Neutrophil (primary cell): ENCODE measurements around the gene ATXN2.

ENCODE experiments used
- H3K27ac ChIP-seq: fragments of 200-600 bp; sonication (generic); 2 replicates; pipeline ENCODE4 v1.5.1; 2016; ENCODE audit warnings: mild to moderate bottlenecking, moderate library complexity
- H3K27me3 ChIP-seq: fragments of 200-600 bp; sonication (generic); 2 replicates; pipeline ENCODE4 v1.6.0; 2016; ENCODE audit warnings: mild to moderate bottlenecking
- H3K36me3 ChIP-seq: fragments of 200-600 bp; sonication (generic); 2 replicates; pipeline ENCODE4 v1.5.1; 2017
- H3K4me1 ChIP-seq, 2 experiments: fragments of 200-600 bp in 1 of 2; sonication (generic) in 1 of 2; 1 replicate in 1 of 2; 2 replicates in 1 of 2; pipeline versions ENCODE4 v1.5.1 to v1.6.1; 2013 to 2016; ENCODE audit warnings: low read depth in 1 of 2, low read length in 1 of 2, mild to moderate bottlenecking in 1 of 2, moderate library complexity in 1 of 2; ENCODE audit not compliant: control insufficient read depth in 1 of 2, insufficient read depth in 1 of 2
- H3K4me3 ChIP-seq, 2 experiments: fragments of 200-600 bp in 1 of 2; sonication (generic) in 1 of 2; 1 replicate in 1 of 2; 2 replicates in 1 of 2; pipeline ENCODE4 v1.5.1; 2013 to 2016; ENCODE audit warnings: low read depth in 1 of 2, low read length in 1 of 2, mild to moderate bottlenecking in 1 of 2, moderate library complexity in 1 of 2
- H3K9me3 ChIP-seq: fragments of 200-600 bp; sonication (generic); 2 replicates; pipeline ENCODE4 v1.5.1; 2016
- CTCF ChIP-seq: fragments of 200-600 bp; sonication (generic); IDR thresholded peaks from 2 replicates; pipeline ENCODE4 v1.5.1; 2016; ENCODE audit warnings: antibody characterized with exemption

The ATXN2 gene

GRCh38 chr12:111437816-111438454 is 161.2 kb downstream of the ATXN2 start:
- Histone ChIP-seq H3K4me1 (peaks cover 67 to 82% of the 10 kb centered on the region in 2 experiments), H3K27me3 (no peaks in the 10 kb centered on the region), H3K9me3 (no peaks in the 10 kb centered on the region), H3K27ac (peak overlapping the region; percentile 67), H3K4me3 (peak overlapping the region; percentile 5 to 20), H3K36me3 (no peaks in the 10 kb centered on the region)
- no peak for TF ChIP-seq CTCF

GRCh38 chr12:111436811-111437210 is 162.3 kb downstream of the ATXN2 start:
- Histone ChIP-seq H3K27me3 (no peaks in the 10 kb centered on the region), H3K4me1 (peaks cover 72 to 84% of the 10 kb centered on the region in 2 experiments), H3K36me3 (no peaks in the 10 kb centered on the region), H3K4me3 (no peak overlapping the region), H3K27ac (peak overlapping the region; percentile 67), H3K9me3 (no peaks in the 10 kb centered on the region)
- no peak for TF ChIP-seq CTCF

GRCh38 chr12:111436266-111436665 is 162.8 kb downstream of the ATXN2 start:
- peak overlapping the region; percentile 67 for H3K27ac ChIP-seq

GRCh38 chr12:111435661-111436201 is 163.4 kb downstream of the ATXN2 start:
- no peak overlapping the region for H3K4me3 ChIP-seq
- no peaks in the 10 kb centered on the region for H3K9me3 ChIP-seq

More at GRCh38 chr12:111436266-111436665, 162.8 kb downstream of the ATXN2 start:
- Histone ChIP-seq H3K4me1 (peaks cover 78 to 90% of the 10 kb centered on the region in 2 experiments), H3K36me3 (no peaks in the 10 kb centered on the region), H3K9me3 (no peaks in the 10 kb centered on the region), H3K4me3 (no peak overlapping the region), H3K27me3 (no peaks in the 10 kb centered on the region)
- no peak for TF ChIP-seq CTCF

DNA sequence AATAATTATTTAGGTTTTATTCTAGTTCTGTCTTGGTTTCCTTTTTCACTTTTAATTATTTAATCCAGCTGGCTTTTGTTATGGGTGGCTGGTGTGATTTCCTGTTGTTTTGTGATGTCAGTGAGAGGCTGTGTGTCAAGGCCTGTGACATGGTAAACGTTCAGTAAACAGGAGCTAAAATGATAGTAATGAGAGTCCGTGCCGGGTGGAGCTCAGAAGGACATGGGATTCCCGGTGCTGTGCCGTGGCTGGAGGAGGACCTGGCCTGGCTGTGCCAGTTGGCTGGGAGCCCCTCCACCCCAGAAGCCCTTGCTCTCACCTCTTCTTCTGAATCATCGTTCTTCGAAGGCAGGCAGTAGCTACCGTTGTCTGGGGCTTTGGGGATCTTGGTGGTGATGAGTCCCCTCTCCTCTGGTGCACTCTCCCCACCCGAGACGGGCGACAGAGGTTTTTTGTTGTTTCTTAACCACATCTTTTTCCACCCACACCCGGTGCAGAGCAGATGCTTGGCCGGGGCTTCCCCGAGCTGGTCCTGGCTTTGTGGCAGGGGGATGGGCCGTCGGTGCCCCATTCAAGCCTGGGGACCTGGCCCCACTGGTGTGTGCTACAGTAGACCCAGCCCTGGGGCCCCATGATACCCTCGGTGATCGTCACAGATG is 164.3 kb downstream of the ATXN2 start:
- Histone ChIP-seq H3K36me3 (no peaks in the 10 kb centered on the region), H3K4me3 (no peak overlapping the region), H3K27ac (peak overlapping the region; percentile 67), H3K27me3 (no peaks in the 10 kb centered on the region), H3K4me1 (peaks cover 84 to 98% of the 10 kb centered on the region in 2 experiments), H3K9me3 (no peaks in the 10 kb centered on the region)
- no peak for TF ChIP-seq CTCF

More at GRCh38 chr12:111435661-111436201, 163.4 kb downstream of the ATXN2 start:
- no peaks in the 10 kb centered on the region for H3K36me3 ChIP-seq
- H3K27me3 ChIP-seq = no peaks in the 10 kb centered on the region
- no peak for TF ChIP-seq CTCF
- peaks cover 83 to 95% of the 10 kb centered on the region in 2 experiments for H3K4me1 ChIP-seq
- H3K27ac ChIP-seq = peak overlapping the region; percentile 67
